ENCODE results near the gene MEGF10.

MEGF10 gene

GRCh38 chr5:127369796-127370195 lies 79.2 kb downstream of the MEGF10 start:
- DNase-seq (ENCODE audit: low spot score) = no peak

DNA sequence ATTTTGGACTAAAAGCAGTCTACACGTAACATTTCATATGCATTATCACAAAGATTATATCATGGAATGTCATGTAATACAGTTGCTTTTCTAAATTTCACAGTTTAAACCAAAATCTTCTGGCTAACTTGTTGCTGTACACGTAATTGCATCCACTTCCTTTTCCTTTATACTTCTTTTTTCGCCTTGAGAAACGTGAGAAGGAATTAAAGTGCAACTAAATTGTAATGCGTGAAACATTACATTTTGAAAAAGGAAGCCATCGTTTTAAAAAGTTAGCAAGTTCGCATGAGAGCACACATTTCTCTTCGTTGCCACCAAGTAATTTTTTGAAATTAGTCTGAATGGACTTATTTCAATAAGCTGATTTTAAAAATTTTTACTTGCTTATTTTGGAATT lies 80.0 kb downstream of the MEGF10 start:
- DNase-seq (ENCODE audit: low spot score) = no peak

- peak; percentile 6 for DNase-seq (ENCODE audit: low spot score)
Observed at GRCh38 chr5:127373858-127374491, 83.4 kb downstream of the MEGF10 start.

GRCh38 chr5:127375124-127375523 lies 84.5 kb downstream of the MEGF10 start:
- DNase-seq (ENCODE audit: low spot score) = no peak

- no peak for DNase-seq (ENCODE audit: low spot score)
Observed at GRCh38 chr5:127375544-127376091, 85.0 kb downstream of the MEGF10 start.

- no peak for DNase-seq (ENCODE audit: low spot score)
Observed at GRCh38 chr5:127377651-127378050, 87.1 kb downstream of the MEGF10 start.

DNA sequence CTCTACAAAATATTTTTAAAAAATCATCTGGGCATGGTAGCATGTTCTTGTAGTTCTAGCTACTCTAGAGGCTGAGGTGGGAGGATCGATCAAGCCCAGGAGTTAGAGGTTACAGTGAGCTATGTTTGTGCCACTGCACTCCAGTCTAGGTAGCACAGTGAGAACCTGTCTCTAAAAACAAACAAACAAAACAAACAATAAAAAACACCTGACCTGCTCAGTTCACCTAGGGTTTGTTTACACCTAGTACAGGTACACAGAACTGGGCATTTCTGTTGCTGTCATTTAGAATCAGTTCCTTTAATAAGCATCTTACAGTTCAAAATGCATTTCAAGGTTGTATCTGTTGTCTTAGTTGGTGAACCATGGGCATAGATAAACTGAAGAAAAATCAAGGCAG lies 95.3 kb downstream of the MEGF10 start:
- DNase-seq (ENCODE audit: low spot score) = no peak

DNA sequence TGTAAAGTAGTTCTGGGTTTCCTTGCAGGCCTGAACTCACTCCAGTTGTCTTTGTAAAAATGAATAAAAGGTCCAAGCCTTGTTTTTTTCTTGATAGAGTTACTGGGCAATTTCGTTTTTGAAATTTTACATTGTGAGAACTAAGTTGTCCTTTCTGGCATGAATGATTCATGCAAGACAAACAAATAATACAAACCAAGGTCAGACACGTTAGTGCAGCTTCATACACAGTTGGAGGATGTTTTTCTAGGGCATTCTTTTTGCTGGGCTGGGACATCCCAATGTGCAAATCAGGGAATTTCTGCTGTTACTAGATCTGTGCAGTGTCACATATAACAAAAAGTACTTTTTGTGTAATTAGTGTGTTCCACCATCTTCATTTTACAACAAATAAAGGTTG lies 96.0 kb downstream of the MEGF10 start:
- no peak for DNase-seq (ENCODE audit: low spot score)

GRCh38 chr5:127389601-127390000 lies 99.0 kb downstream of the MEGF10 start:
- no peak for DNase-seq (ENCODE audit: low spot score)

- no peak for DNase-seq (ENCODE audit: low spot score)
Observed at GRCh38 chr5:127392762-127393161, 102.2 kb downstream of the MEGF10 start.

- DNase-seq (ENCODE audit: low spot score) = no peak
Observed at GRCh38 chr5:127396490-127397155, 106.0 kb downstream of the MEGF10 start.

- no peak for DNase-seq (ENCODE audit: low spot score)
Observed at GRCh38 chr5:127398508-127398907, 107.9 kb downstream of the MEGF10 start.

- no peak for DNase-seq (ENCODE audit: low spot score)
Observed at GRCh38 chr5:127399068-127399467, 108.5 kb downstream of the MEGF10 start.

DNA sequence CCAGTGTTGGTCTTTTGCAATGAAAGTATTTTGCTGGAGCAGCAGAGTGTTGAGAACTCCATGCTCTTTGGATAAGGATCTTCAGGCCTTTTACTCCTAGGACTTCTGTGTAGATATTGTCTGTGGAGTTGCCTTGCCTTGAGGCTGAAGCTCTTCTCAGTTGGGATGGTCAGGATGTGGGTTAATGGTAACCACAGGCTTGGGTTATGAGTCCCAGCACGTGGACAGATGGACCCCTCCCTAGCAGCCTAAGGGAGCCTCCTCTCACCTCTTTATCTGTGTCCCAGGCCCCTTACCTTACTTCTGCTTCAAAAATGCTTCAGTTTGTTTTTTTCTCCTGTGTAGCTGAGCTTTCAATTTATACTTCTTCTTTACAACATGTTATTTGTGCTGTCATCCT lies 109.9 kb downstream of the MEGF10 start:
- no peak for DNase-seq (ENCODE audit: low spot score)

DNA sequence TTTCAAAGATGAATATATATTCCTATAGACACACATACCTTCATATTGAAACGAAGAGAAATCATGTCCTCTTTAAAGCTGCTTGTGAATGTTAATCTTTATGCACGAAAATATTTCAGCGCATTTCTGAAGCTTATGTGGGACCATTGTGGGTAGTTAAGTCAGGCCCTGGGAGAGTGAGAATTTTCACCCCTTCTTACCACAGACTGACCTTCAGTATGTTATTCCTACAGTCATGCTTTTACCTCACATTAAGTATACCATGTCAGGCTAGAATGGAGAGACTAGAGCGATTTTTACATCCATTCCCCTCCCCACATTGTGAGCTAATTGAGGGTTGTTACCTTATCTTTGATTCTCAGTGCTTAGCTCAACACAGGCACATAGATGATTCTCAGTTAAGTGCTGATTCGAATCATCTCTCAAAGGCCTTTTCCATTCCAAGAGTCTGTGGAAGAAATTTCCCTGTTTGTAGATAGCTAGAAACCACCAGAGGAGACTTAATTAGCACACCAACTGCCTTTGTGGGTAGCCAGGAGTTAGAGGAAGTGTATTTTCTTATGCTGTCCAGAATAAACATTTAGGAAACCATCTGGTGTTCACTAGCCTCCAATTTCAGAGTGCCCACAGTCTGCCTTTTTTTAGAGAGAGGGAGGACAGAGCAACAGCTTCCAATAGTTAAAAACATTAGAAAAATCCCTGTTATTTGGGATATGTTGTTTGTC lies 110.5 kb downstream of the MEGF10 start:
- no peak for DNase-seq (ENCODE audit: low spot score)

GRCh38 chr5:127402361-127402760 lies 111.8 kb downstream of the MEGF10 start:
- DNase-seq (ENCODE audit: low spot score) = no peak

DNA sequence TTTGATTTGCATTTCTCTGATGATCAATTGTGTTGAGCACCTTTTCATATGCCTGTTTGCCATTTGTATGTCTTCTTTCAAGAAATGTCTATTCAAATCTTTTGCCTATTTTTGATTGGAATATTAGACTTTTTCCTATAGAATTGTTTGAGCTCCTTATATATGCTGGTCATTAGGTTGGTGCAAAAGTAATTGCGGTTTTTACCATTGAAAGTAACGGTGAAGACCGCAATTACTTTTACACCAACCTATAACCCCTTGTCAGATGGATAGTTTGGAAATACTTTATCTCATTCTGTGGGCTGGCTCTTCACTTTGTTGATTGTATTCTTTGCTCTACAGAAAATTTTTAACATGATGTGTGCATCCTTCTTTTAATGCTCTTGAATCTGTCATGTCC lies 113.6 kb downstream of the MEGF10 start:
- DNase-seq (ENCODE audit: low spot score) = no peak

- DNase-seq (ENCODE audit: low spot score) = no peak
Observed at GRCh38 chr5:127406326-127407121, 115.9 kb downstream of the MEGF10 start.

DNA sequence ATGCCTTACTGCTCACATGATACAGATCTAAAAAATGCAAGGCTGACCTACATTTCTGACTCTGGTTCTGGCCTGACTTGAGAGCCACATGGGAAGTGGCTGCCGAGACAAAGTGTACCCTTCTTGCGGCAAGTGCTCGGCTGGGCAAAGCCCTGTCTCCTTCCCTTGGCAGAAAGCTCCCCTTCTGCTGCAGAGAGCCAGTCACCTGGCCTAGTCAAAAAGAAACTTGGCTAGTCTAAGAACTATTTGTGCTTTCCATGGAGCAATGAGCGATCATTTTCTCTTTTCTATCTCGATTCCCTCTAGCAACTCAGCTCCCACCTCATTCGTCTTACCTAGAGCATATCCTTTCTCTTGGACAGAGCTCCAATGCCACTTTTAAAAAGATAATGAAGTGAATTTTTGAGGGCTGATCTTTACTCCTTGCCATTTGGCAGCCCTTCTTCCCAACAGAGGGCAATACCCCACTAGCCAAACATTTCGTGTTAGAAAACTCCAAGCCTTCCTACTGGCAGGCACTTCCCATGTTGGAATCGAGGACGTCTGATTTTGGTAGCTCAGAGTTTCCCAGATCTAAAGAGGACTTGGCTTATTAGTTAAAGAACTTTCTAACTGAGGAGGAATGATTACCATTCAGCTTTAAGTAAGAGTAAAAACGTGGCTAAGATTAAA lies 118.8 kb downstream of the MEGF10 start:
- no peak for DNase-seq (ENCODE audit: low spot score)

DNA sequence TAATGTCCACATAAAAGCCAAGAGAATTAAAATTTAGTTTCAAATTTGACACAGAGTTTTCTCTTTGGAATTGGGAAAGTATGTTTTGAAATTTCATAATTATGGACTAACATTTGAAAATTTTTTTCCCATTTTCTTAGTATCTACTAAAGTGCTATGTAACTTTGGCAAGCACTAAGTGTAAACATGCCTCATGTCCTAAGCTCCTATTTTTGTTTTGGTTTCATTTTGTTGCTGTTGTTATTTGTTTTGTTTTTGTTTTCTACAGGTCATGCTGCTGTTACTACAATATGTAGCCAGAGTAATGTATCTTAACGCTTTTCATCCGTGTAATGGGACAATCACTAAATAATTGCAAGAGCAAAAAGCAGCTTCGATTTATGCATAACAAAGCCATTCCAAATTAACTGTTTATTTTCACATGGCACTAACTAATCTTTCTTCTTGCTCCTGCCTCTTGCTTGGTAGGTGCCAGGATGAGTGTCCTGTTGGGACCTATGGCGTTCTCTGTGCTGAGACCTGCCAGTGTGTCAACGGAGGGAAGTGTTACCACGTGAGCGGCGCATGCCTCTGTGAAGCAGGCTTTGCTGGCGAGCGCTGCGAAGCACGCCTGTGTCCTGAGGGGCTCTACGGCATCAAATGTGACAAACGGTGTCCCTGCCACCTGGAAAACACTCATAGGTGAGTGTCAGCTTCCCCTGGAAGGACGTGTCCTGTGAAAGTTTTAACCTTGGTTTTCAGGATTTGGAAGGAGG lies 119.5 kb downstream of the MEGF10 start:
- no peak for DNase-seq (ENCODE audit: low spot score)

DNA sequence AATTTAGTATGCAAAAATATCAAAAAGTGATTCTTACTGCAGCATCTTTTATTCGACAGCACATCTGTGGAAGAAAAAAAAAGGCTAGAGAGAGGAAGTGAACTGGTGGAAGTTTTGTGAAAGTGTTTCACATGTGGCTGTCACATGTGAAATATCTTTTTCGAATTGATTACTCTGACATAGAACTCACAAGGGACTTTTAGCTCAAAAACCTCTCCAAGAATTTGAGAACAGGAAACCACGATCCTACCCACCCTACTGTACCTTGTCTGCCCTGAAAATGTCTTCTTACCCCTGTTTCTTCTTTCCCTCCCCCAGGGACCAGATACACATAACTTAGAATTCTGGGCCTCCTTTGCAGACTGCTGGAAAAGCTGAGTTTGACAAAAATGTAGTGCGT lies 120.4 kb downstream of the MEGF10 start:
- peak; percentile 3 for DNase-seq (ENCODE audit: low spot score)

All from activated CD4-positive, alpha-beta T cell treated with anti-CD3 and anti-CD28 coated beads, Interleukin-2, Interleukin-4, amounts not matched to agents 100 ng/mL and 50 ng/mL, durations not matched to agents 16 hours and 8 hours (primary cell).